HepG2 (cell line): ENCODE results near the gene KCTD14.

Experiments
- ATF3 ChIP-seq: sonication (generic); formaldehyde crosslinking; IDR thresholded peaks from 2 replicates; pipeline ENCODE4 v1.4.0; 2020; ENCODE audit warnings: missing genetic modification reagents
- CTCF ChIP-seq: sonication (generic); formaldehyde crosslinking; IDR thresholded peaks from 2 replicates; pipeline ENCODE4 v1.5.0; 2020; ENCODE audit warnings: mild to moderate bottlenecking, missing genetic modification reagents, moderate library complexity
- FOSL2 ChIP-seq: sonication (generic); formaldehyde crosslinking; IDR thresholded peaks from 2 replicates; pipeline ENCODE4 v1.4.0; 2020; ENCODE audit warnings: missing genetic modification reagents
- MLX ChIP-seq: IDR thresholded peaks from 2 replicates; pipeline ENCODE4 v1.6.1; 2016
- REPIN1 ChIP-seq: sonication (generic); formaldehyde crosslinking; IDR thresholded peaks from 2 replicates; pipeline ENCODE4 v1.8.0; 2022; ENCODE audit warnings: missing genetic modification reagents, low read depth, mild to moderate bottlenecking, borderline replicate concordance
- TARDBP ChIP-seq: sonication (generic); formaldehyde crosslinking; IDR thresholded peaks from 2 replicates; pipeline ENCODE4 v1.8.0; 2022; ENCODE audit warnings: mild to moderate bottlenecking, missing genetic modification reagents
- THYN1 ChIP-seq: sonication (generic); formaldehyde crosslinking; IDR thresholded peaks from 2 replicates; pipeline ENCODE4 v1.8.1; 2023; ENCODE audit warnings: low read depth, mild to moderate bottlenecking, moderate library complexity, missing genetic modification reagents, borderline replicate concordance
- ZNF337 ChIP-seq: sonication (generic); formaldehyde crosslinking; IDR thresholded peaks from 2 replicates; pipeline ENCODE4 v1.5.1; 2020; ENCODE audit warnings: missing genetic modification reagents, low read depth, mild to moderate bottlenecking, borderline replicate concordance

- TF ChIP-seq CTCF (CRISPR knock-in tag) (no peak), REPIN1 (CRISPR knock-in tag) (no peak), MLX (CRISPR knock-in tag) (no peak), ATF3 (CRISPR knock-in tag) (no peak), FOSL2 (CRISPR knock-in tag) (no peak), ZNF337 (CRISPR knock-in tag) (no peak), THYN1 (CRISPR knock-in tag) (no peak), TARDBP (no peak)
Measured at GRCh38 chr11:78030429-78031325, 7.6 kb upstream of the KCTD14 start.
